ENCODE measurements around the gene DDR2.

DNA sequence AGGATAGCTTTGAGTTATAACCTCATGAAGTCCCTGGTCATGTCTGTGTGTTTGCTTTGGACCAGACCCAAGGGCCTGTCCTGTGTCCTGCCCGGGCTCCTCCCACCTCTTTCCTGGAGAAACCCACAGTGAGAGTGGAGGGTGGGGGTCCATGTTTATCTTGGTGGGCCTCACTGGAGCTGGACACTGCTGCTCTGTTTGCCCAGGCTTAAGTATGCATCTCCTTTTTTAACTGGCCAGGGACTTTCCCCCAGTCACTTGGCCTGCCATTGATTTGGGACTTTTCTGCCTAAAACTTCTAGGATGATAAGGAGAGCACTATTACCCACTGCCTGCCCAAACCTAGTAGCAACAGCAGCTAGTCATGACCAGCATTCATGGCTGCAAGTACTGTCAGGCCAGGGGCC lies 49.8 kb downstream of the DDR2 start:
- TF ChIP-seq, protein P1, sequence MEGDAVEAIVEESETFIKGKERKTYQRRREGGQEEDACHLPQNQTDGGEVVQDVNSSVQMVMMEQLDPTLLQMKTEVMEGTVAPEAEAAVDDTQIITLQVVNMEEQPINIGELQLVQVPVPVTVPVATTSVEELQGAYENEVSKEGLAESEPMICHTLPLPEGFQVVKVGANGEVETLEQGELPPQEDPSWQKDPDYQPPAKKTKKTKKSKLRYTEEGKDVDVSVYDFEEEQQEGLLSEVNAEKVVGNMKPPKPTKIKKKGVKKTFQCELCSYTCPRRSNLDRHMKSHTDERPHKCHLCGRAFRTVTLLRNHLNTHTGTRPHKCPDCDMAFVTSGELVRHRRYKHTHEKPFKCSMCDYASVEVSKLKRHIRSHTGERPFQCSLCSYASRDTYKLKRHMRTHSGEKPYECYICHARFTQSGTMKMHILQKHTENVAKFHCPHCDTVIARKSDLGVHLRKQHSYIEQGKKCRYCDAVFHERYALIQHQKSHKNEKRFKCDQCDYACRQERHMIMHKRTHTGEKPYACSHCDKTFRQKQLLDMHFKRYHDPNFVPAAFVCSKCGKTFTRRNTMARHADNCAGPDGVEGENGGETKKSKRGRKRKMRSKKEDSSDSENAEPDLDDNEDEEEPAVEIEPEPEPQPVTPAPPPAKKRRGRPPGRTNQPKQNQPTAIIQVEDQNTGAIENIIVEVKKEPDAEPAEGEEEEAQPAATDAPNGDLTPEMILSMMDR (IDR thresholded peaks at IDR 0.05) = no peak
- TF ChIP-seq TCF7L2 (IDR thresholded peaks at IDR 0.05; ENCODE audit: low read depth, low read length) (no peak), POLR2AphosphoS5 (IDR thresholded peaks at IDR 0.05; ENCODE audit: low read depth, low read length) (no peak)
